ENCODE data around the gene LYST. TPM values are rescaled to one million over a fixed set of nuclear protein-coding genes. Genes with fewer than 3 reads are reported as not detected.
"Not testable (repeated sequence)": the region's sequence is repeated elsewhere in the genome, so short reads cannot be mapped to it uniquely, and the experiment has no call there.

Gene LYST
- 10 to 100 TPM; 12.3 to 36.6 (median 21.0) TPM for total RNA-seq

GRCh38 chr1:235866205-235866912 is at the start of gene LYST:
LYST (minus strand) TSS chr1:235866906; CDS start chr1:235830417, 36,489 bp downstream.
- H3K4me1 ChIP-seq, result peaks cover 3 to 47% (median 18%) of the 10 kb centered on the region in 3 donors
- TF ChIP-seq POLR2A (IDR thresholded peaks at IDR 0.05), result no peak
- TF ChIP-seq CTCF (IDR thresholded peaks at IDR 0.05), result peak in 5 of 6 experiments; percentile 8 to 55 (median 31)
- H3K4me3 ChIP-seq, result peak within 1 kb of the TSS; percentile 75 to 99 (median 82)
- peak within 1 kb of the TSS; percentile 93 to 98 (median 94) for H3K27ac ChIP-seq
- H3K36me3 ChIP-seq, result no peaks in the 10 kb centered on the region
- 1% methylated on average over 25 of the region's 71 CpGs; no CpG with 5 or more reads in 1 of the 2 donors for WGBS, 2 donors
- intact Hi-C loops (cut with DNase I), result loop anchor here (5.0 kb wide), 1 partner anchor 106 kb away; no protein-coding TSS in a partner anchor
- H3K9me3 ChIP-seq, result no peaks in the 10 kb centered on the region
- no peaks in the 10 kb centered on the region for H3K27me3 ChIP-seq
- DNase-seq, result no peak

- peaks cover 35 to 57% (median 40%) of the 10 kb centered on the region in 3 donors for H3K4me1 ChIP-seq
- H3K9me3 ChIP-seq; H3K4me3 ChIP-seq; H3K27ac ChIP-seq; DNase-seq; intact Hi-C loops (cut with DNase I); H3K36me3 ChIP-seq; H3K27me3 ChIP-seq: not testable (repeated sequence)
- 94 to 98% methylated on average over 4 of the region's 4 CpGs for WGBS, 2 donors
Measured at GRCh38 chr1:235915489-235915888, 48.8 kb upstream of the LYST start.

- DNase-seq, result no peak
- H3K4me3 ChIP-seq, result no peak overlapping the region
- 91 to 100% methylated on average over 1 of the region's 1 CpG for WGBS, 2 donors
- H3K4me1 ChIP-seq, result peaks cover 30 to 57% (median 41%) of the 10 kb centered on the region in 3 donors
- H3K9me3 ChIP-seq, result no peaks in the 10 kb centered on the region
- no peaks in the 10 kb centered on the region for H3K36me3 ChIP-seq
- intact Hi-C loops (cut with DNase I), result no loop called here
- no peak overlapping the region for H3K27ac ChIP-seq
- no peaks in the 10 kb centered on the region for H3K27me3 ChIP-seq
- TF ChIP-seq CTCF (IDR thresholded peaks at IDR 0.05), result no peak
Measured at GRCh38 chr1:235913311-235913710, 46.6 kb upstream of the LYST start.

- H3K4me1 ChIP-seq, result peaks cover 15 to 56% (median 33%) of the 10 kb centered on the region in 3 donors
- H3K9me3 ChIP-seq, result no peaks in the 10 kb centered on the region
- DNase-seq, result no peak
- H3K4me3 ChIP-seq, result no peak overlapping the region
- H3K27me3 ChIP-seq, result no peaks in the 10 kb centered on the region
- no peak for TF ChIP-seq POLR2A (IDR thresholded peaks at IDR 0.05)
- 75 to 79% methylated on average over 6 of the region's 6 CpGs for WGBS, 2 donors
- H3K27ac ChIP-seq, result no peak overlapping the region
- intact Hi-C loops (cut with DNase I), result no loop called here
- no peaks in the 10 kb centered on the region for H3K36me3 ChIP-seq
Measured at GRCh38 chr1:235911876-235912275, 45.2 kb upstream of the LYST start.

- intact Hi-C loops (cut with DNase I), result no loop called here
Measured at GRCh38 chr1:235911300-235911662, 44.6 kb upstream of the LYST start.

More at GRCh38 chr1:235911300-235911662, 44.6 kb upstream of the LYST start:
- DNase-seq, result no peak
- Histone ChIP-seq H3K4me3 (no peak overlapping the region), H3K27me3 (no peaks in the 10 kb centered on the region), H3K9me3 (no peaks in the 10 kb centered on the region), H3K36me3 (no peaks in the 10 kb centered on the region), H3K4me1 (peaks cover 15 to 57% (median 31%) of the 10 kb centered on the region in 3 donors), H3K27ac (peak overlapping the region in 2 of 4 donors; percentile 92 to 93)
- WGBS, 2 donors, result 82 to 84% methylated on average over 5 of the region's 5 CpGs
- TF ChIP-seq CTCF (IDR thresholded peaks at IDR 0.05) (no peak), POLR2A (IDR thresholded peaks at IDR 0.05) (no peak)
